Cardiac muscle cell (in vitro differentiated cells and primary cell): ENCODE measurements around the gene ANKS1A. TPM values are rescaled to one million over a fixed set of nuclear protein-coding genes. Genes with fewer than 3 reads are reported as not detected.
"Not testable (repeated sequence)": the region's sequence is repeated elsewhere in the genome, so short reads cannot be mapped to it uniquely, and the experiment has no call there.

Experiments used
- DNase-seq, 2 donors: peaks; one replicate each; pipeline versions ENCODE4 v3.0.0 to v3.0.0-alpha.2; 2010 to 2017; ENCODE audit warnings: low read depth in 1 of 2, low spot score in 1 of 2
- H3K27ac ChIP-seq: fragments of 200-600 bp; sonication (generic); 2 replicates; pipeline ENCODE4 v1.5.1; 2016
- H3K27me3 ChIP-seq: fragments of 200-600 bp; sonication (generic); 2 replicates; pipeline ENCODE4 v1.6.0; 2016; ENCODE audit warnings: control low read depth
- H3K36me3 ChIP-seq: fragments of 200-600 bp; sonication (generic); 2 replicates; pipeline ENCODE4 v1.5.1; 2016; ENCODE audit warnings: control low read depth
- H3K4me1 ChIP-seq: fragments of 200-600 bp; sonication (generic); 2 replicates; pipeline ENCODE4 v1.8.1; 2017; ENCODE audit warnings: low read depth, mild to moderate bottlenecking, mixed run types
- H3K4me3 ChIP-seq: fragments of 200-600 bp; sonication (generic); 2 replicates; pipeline ENCODE4 v1.5.1; 2016; ENCODE audit warnings: mild to moderate bottlenecking
- H3K9me3 ChIP-seq: fragments of 200-600 bp; sonication (generic); 2 replicates; pipeline ENCODE4 v1.5.1; 2017; ENCODE audit warnings: low read depth, mild to moderate bottlenecking, control low read depth
- polyA plus RNA-seq: library from polyadenylated mRNA; unstranded; fragments of >200 nt; fragmentation: Nextera tagmentation; extraction: Ambion mirVana; gene quantifications from 2 replicates; pipeline ENCODE4 v1.2.1, GENCODE V29; 2016
- total RNA-seq: library from RNA; depleted of rRNA; stranded (reverse); fragments of >200 nt; gene quantifications from 2 replicates; pipeline ENCODE4 v1.2.3, GENCODE V29; 2016
- TF ChIP-seq, protein P1 (sequence below): IDR thresholded peaks from 2 replicates; pipeline ENCODE4 v1.5.1; 2012; ENCODE audit warnings: low read depth, mild to moderate bottlenecking, low read length

The ANKS1A gene
- total and polyA plus RNA-seq, 2 experiments from 2014 or later, result 11.3 to 27.2 TPM

DNA sequence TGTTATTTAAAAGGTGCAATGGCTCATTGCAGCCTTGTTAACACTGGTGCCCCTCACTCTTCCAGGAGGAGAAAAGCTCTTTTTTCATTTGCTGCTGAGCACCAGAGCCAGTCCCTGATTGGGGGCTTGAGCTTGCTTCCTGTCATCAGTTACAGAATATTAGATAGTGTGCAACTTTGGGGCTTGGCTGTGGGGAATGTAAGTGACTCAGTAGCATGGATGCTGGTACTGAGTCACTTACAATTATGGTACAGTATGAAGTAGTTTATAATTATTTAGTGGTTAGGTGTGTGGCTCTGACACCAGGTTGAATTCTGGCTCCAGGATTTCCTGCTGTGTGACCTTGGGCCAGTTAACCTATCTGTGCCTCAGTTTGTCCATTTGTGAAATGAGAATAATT is 37.6 kb downstream of the ANKS1A start:
- Histone ChIP-seq H3K36me3 (no peaks in the 10 kb centered on the region), H3K27me3 (no peaks in the 10 kb centered on the region), H3K27ac (no peak overlapping the region), H3K9me3 (no peaks in the 10 kb centered on the region), H3K4me1 (peaks cover 23% of the 10 kb centered on the region), H3K4me3 (no peak overlapping the region)
- TF ChIP-seq, protein P1, sequence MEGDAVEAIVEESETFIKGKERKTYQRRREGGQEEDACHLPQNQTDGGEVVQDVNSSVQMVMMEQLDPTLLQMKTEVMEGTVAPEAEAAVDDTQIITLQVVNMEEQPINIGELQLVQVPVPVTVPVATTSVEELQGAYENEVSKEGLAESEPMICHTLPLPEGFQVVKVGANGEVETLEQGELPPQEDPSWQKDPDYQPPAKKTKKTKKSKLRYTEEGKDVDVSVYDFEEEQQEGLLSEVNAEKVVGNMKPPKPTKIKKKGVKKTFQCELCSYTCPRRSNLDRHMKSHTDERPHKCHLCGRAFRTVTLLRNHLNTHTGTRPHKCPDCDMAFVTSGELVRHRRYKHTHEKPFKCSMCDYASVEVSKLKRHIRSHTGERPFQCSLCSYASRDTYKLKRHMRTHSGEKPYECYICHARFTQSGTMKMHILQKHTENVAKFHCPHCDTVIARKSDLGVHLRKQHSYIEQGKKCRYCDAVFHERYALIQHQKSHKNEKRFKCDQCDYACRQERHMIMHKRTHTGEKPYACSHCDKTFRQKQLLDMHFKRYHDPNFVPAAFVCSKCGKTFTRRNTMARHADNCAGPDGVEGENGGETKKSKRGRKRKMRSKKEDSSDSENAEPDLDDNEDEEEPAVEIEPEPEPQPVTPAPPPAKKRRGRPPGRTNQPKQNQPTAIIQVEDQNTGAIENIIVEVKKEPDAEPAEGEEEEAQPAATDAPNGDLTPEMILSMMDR, result no peak
- peak in 1 of 2 donors; percentile 15 for DNase-seq

DNA sequence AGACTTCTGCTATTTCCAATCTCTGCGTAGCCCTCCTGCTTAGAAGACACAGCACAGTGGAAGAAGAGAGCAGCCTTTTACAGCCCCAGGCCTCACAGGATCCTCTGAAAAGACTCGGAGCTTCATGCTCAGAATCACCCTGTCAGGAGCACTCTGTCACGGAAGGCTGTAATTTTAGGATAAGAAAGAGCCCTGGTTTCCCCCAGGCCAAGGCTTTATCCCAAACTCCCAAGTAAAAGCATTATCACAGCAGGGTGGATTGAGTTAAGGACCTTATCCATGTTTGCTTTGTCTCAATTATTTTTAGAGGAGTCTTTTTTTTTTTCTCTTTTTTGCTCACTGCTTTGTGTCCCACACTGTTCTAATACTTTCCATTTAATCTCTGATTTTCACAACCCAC is 39.2 kb downstream of the ANKS1A start:
- Histone ChIP-seq H3K9me3 (no peaks in the 10 kb centered on the region), H3K36me3 (no peaks in the 10 kb centered on the region), H3K4me1 (peaks cover 23% of the 10 kb centered on the region), H3K4me3 (no peak overlapping the region), H3K27me3 (no peaks in the 10 kb centered on the region), H3K27ac (peak overlapping the region; percentile 84)
- TF ChIP-seq, protein P1, result no peak
- no peak for DNase-seq

DNA sequence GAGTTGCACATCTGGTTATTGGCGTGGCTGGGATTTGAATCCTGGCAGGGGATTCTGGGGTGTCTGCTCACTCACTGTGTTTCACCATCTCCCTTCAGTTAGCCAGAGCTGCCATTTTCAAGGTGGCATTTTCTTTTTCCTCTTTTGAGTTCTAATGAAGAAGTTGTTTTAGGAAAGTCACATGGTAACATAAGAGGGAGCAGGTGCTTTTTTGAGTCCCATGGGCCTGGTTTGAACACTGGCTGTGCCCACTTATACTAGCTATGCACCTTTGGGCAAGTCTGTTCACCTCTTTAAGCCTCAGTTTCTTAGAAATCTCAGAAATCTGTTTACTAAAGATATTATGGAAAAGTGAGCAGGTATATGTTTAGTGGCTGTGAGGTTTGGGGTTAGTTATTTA is 39.6 kb downstream of the ANKS1A start:
- DNase-seq, result no peak
- Histone ChIP-seq H3K4me3 (no peak overlapping the region), H3K9me3 (no peaks in the 10 kb centered on the region), H3K4me1 (peaks cover 23% of the 10 kb centered on the region), H3K36me3 (no peaks in the 10 kb centered on the region), H3K27me3 (no peaks in the 10 kb centered on the region), H3K27ac (peak overlapping the region; percentile 84)
- TF ChIP-seq, protein P1, result no peak

DNA sequence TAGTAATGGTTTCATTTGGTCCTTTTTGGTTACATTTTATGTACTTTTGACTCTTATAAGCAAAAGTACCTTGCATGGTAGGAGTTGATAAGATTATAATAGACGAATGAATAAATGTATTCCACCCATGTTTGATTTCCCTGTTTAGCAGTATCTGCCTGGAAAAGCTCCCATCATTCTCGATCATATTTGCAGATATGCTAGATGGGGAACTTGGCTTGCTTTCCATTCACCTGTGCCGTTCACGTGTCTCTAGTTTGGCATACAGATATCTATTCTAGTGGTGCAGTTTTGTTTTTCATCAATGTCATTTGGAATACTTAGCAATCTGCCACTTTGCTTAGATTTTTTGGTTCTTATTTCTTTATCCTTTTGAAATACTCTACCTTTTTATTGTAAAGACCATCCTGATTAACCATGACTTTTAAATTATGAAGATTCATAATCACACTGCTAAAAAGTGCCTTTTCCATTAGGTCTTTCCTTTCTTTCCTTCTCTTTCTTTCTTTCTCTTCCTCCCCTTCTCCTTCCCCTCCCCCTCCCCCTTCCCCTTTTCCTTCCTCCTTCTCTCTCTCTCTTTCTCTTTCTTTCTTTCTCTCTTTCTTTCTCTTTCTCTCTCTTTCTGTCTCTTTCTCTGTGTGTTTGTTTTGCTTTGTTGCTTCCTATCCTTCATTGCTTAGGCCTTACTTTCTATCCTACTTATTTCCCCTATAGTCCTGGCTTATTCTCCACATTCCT is 40.4 kb downstream of the ANKS1A start:
- H3K4me1 ChIP-seq, result peaks cover 23% of the 10 kb centered on the region
- no peaks in the 10 kb centered on the region for H3K27me3 ChIP-seq
- no peak overlapping the region for H3K27ac ChIP-seq
- no peak overlapping the region for H3K4me3 ChIP-seq
- H3K9me3 ChIP-seq, result no peaks in the 10 kb centered on the region
- TF ChIP-seq, protein P1, result no peak
- DNase-seq, result no peak
- no peaks in the 10 kb centered on the region for H3K36me3 ChIP-seq

- Histone ChIP-seq H3K4me3 (no peak overlapping the region), H3K36me3 (no peaks in the 10 kb centered on the region), H3K27ac (peak overlapping the region; percentile 38), H3K4me1 (peaks cover 23% of the 10 kb centered on the region), H3K27me3 (no peaks in the 10 kb centered on the region), H3K9me3 (no peaks in the 10 kb centered on the region)
- TF ChIP-seq, protein P1, result no peak
- no peak for DNase-seq
Observed at GRCh38 chr6:34930221-34930620, 41.2 kb downstream of the ANKS1A start.

DNA sequence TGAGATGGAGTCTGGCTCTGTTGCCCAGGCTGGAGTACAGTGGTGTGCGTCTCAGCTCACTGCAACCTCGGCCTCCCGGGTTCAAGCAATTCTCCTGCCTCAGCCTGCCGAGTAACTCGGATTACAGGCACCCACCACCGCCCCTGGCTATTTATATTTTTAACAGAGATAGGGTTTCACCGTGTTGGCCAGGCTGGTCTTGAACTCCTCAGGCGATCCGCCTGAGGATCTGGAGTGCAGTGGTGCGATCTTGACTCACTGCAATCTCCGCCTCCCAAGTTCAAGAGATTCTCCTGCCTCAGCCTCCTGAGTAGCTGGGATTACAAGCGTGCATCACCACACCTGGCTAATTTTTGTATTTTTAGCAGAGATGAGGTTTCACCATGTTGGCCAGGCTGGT is 43.1 kb downstream of the ANKS1A start:
- not testable (repeated sequence) for H3K27me3 ChIP-seq, H3K27ac ChIP-seq, H3K4me3 ChIP-seq, H3K36me3 ChIP-seq, H3K9me3 ChIP-seq, DNase-seq
- peaks cover 20% of the 10 kb centered on the region for H3K4me1 ChIP-seq
